Right lobe of liver (tissue), 6 donors: ENCODE results near the gene MRFAP1L1. TPM values are rescaled to one million over a fixed set of nuclear protein-coding genes. Genes with fewer than 3 reads are reported as not detected.

ENCODE experiments used
- ATAC-seq, 4 donors: fragments of 200-7000 bp; cut with Tn5 transposase; one replicate each; pipeline ENCODE4 v1.9.1; 2020; ENCODE audit warnings: mild to moderate bottlenecking in 4 of 4, moderate library complexity in 4 of 4
- DNase-seq, 3 donors: peaks; one replicate each; pipeline ENCODE4 v3.0.0-alpha.2; 2020
- H3K27ac ChIP-seq, 3 donors: fragments of 200-600 bp; one replicate each; pipeline ENCODE4 v1.8.0; 2022
- H3K27me3 ChIP-seq, 2 donors: fragments of 200-600 bp; one replicate each; pipeline ENCODE4 v1.8.0; 2022
- H3K36me3 ChIP-seq, 4 donors: fragments of 200-600 bp; sonication (generic) in 1 of 4; one replicate each; pipeline versions ENCODE4 v1.5.1 to v1.8.0; 2017 to 2022; ENCODE audit warnings: control low read depth in 1 of 4
- H3K4me1 ChIP-seq, 4 donors: fragments of 200-600 bp; sonication (generic) in 1 of 4; one replicate each; pipeline versions ENCODE4 v1.5.1 to v1.8.0; 2017 to 2022; ENCODE audit warnings: control low read depth in 1 of 4
- H3K4me3 ChIP-seq, 3 donors: fragments of 200-600 bp; one replicate each; pipeline ENCODE4 v1.8.0; 2022
- H3K9me3 ChIP-seq, 4 donors: fragments of 200-600 bp; sonication (generic) in 1 of 4; one replicate each; pipeline versions ENCODE4 v1.5.1 to v1.8.0; 2017 to 2022; ENCODE audit warnings: control low read depth in 1 of 4
- CTCF ChIP-seq, 4 donors: fragments of 200-600 bp in 3 of 4; fragments of 450-650 bp in 1 of 4; IDR thresholded peaks; one replicate each; pipeline versions ENCODE4 v1.5.1 to v1.8.0; 2016 to 2022; ENCODE audit warnings: antibody characterized with exemption in 4 of 4, mild to moderate bottlenecking in 2 of 4
- POLR2A ChIP-seq: fragments of 450-650 bp; IDR thresholded peaks from one replicate; pipeline ENCODE4 v1.6.1; 2017; ENCODE audit warnings: antibody characterized with exemption, mild to moderate bottlenecking
- WGBS: methylation state at CpG from one replicate; pipeline ENCODE4 v1.1.6; 2018; ENCODE audit warnings: low coverage, low lambda C conversion rate; ENCODE audit not compliant: insufficient coverage; ENCODE audit errors: missing lambda C conversion rate; 5-methylcytosine and 5-hydroxymethylcytosine counted together
- intact Hi-C, 2 donors: fragments of 100-400 bp; cut with DNase I; formaldehyde crosslinking; loops; one replicate each; pipeline versions ENCODE4 v1.11.2 to v1.14.1; 2022
- total RNA-seq, 6 experiments: library from RNA; depleted of rRNA in 2 of 6; stranded (reverse); fragments of >200 nt in 2 of 6; fragmentation: NEBNext Ultra II Directional in 3 of 6; extraction: Animal tissue kit (Norgen Biotek cat#: 25700) in 3 of 6; gene quantifications; one replicate each; pipeline versions ENCODE4 v1.1.0 to v1.2.4, GENCODE V29; 2016 to 2023
- donor health status: DM: no; HTN: yes; CAD: no.
- donor health status: DM: no; HTN: no; CAD: no.
- donor health status: DM: no; HTN: no; CAD: no.
- donor health status: DM: no; HTN: yes; CAD: no.
- donor health status: DM: no; HTN: yes; CAD: no.

MRFAP1L1 gene
- total RNA-seq, 6 experiments from 2014 or later: 18.9 to 30.7 (median 28.4) TPM

DNA sequence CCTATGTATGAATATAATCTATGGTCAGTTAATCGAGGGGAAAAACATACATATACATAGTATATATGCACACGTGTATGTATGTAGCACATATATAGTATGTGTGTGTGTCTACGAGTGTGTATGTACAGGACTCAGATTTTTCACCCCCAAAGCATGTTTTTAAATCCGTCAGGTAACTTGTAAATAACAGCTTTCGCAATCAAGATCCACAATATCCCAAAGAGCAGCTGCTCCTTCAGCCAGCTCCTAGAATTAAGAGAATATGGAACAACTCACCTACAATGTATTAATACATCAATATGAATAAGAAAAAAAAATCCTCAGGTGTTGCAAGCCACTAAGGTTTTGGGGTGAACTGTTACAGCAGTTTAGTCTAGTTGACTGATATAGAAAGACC lies 3.5 kb downstream of the MRFAP1L1 start:
- DNase-seq (no peak), ATAC-seq (no peak)
- intact Hi-C loops: no loop called here
- no peaks in the 10 kb centered on the region for H3K9me3 ChIP-seq
- H3K27me3 ChIP-seq: no peaks in the 10 kb centered on the region
- no peak overlapping the region for H3K27ac ChIP-seq
- H3K4me1 ChIP-seq: peaks cover 0 to 49% (median 19%) of the 10 kb centered on the region in 4 donors
- no peak for TF ChIP-seq CTCF (IDR thresholded peaks at IDR 0.05)
- no peak for TF ChIP-seq POLR2A
- peaks cover 0 to 9% (median 0%) of the 10 kb centered on the region in 4 donors for H3K36me3 ChIP-seq
- H3K4me3 ChIP-seq: no peak overlapping the region
- WGBS: 64% methylated on average over 5 of the region's 5 CpGs

GRCh38 chr4:6705646-6706045 lies 4.0 kb downstream of the MRFAP1L1 start:
- DNase-seq (no peak), ATAC-seq (no peak)
- no peak for TF ChIP-seq CTCF (IDR thresholded peaks at IDR 0.05)
- TF ChIP-seq POLR2A: no peak
- Histone ChIP-seq H3K4me3 (no peak overlapping the region), H3K27me3 (no peaks in the 10 kb centered on the region), H3K4me1 (peaks cover 0 to 49% (median 19%) of the 10 kb centered on the region in 4 donors), H3K36me3 (peaks cover 0 to 9% (median 0%) of the 10 kb centered on the region in 4 donors), H3K9me3 (no peaks in the 10 kb centered on the region), H3K27ac (no peak overlapping the region)
- WGBS: 87% methylated on average over 2 of the region's 2 CpGs
- intact Hi-C loops: no loop called here

GRCh38 chr4:6703786-6704185 lies 5.9 kb downstream of the MRFAP1L1 start:
- no peak for TF ChIP-seq CTCF (IDR thresholded peaks at IDR 0.05)
- TF ChIP-seq POLR2A: no peak
- Histone ChIP-seq H3K4me3 (no peak overlapping the region), H3K4me1 (peaks cover 0 to 43% (median 17%) of the 10 kb centered on the region in 4 donors), H3K36me3 (peaks cover 0 to 9% (median 0%) of the 10 kb centered on the region in 4 donors), H3K27ac (no peak overlapping the region), H3K9me3 (no peaks in the 10 kb centered on the region), H3K27me3 (no peaks in the 10 kb centered on the region)
- DNase-seq: no peak
- ATAC-seq: peak in 2 of 4 donors; percentile 30 to 31
- intact Hi-C loops: no loop called here
- 52% methylated on average over 3 of the region's 3 CpGs for WGBS

DNA sequence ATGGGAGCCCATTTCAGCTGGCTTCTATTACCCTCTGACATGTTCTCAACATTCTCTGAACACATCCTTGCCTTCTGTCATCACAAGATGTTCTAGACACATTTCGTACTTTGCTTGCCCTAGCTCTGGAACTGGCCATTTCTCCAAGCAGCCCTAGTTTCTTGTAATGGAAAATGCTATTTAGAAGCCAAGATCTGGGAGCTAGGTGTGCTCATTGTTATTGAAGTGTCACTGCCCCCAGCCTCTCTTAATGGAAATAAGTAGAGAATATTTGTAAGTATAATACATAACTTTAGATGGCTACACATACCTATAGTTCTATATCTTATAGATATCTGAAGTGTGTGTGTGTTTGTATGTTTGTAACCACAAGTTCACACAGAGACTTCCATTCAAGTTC lies 6.9 kb downstream of the MRFAP1L1 start:
- intact Hi-C loops: no loop called here
- H3K36me3 ChIP-seq: peaks cover 0 to 8% (median 0%) of the 10 kb centered on the region in 4 donors

More for the DNA sequence above, 6.9 kb downstream of the MRFAP1L1 start:
- H3K4me1 ChIP-seq: peaks cover 0 to 33% (median 12%) of the 10 kb centered on the region in 4 donors
- TF ChIP-seq POLR2A (no peak), CTCF (IDR thresholded peaks at IDR 0.05) (no peak)
- DNase-seq (no peak), ATAC-seq (no peak)
- H3K27me3 ChIP-seq: no peaks in the 10 kb centered on the region
- no peak overlapping the region for H3K27ac ChIP-seq
- no peak overlapping the region for H3K4me3 ChIP-seq
- WGBS: 0% methylated on average over 1 of the region's 1 CpG
- no peaks in the 10 kb centered on the region for H3K9me3 ChIP-seq
